HepG2 (cell line): ENCODE results near the gene PYURF. TPM values are rescaled to one million over a fixed set of nuclear protein-coding genes. Genes with fewer than 3 reads are reported as not detected.

Experiments
- GTF2F1 ChIP-seq: fragments of 150-350 bp; IDR thresholded peaks from 2 replicates; pipeline ENCODE4 v1.6.1; 2014; ENCODE audit warnings: low read length
- HIVEP1 ChIP-seq: sonication (generic); formaldehyde crosslinking; IDR thresholded peaks from 2 replicates; pipeline ENCODE4 v1.4.0; 2020; ENCODE audit warnings: mild to moderate bottlenecking, missing genetic modification reagents
- KDM2A ChIP-seq: sonication (generic); formaldehyde crosslinking; IDR thresholded peaks from 2 replicates; pipeline ENCODE4 v1.4.0; 2020; ENCODE audit warnings: low read depth, missing genetic modification reagents, borderline replicate concordance
- PHF20 ChIP-seq: sonication (generic); formaldehyde crosslinking; IDR thresholded peaks from 2 replicates; pipeline ENCODE4 v1.5.0; 2020; ENCODE audit warnings: mild to moderate bottlenecking, missing genetic modification reagents
- PLRG1 ChIP-seq: fragments of 450-650 bp; conservative IDR thresholded peaks from 2 replicates; pipeline ENCODE4 v1.6.1; 2016
- SP140L ChIP-seq: sonication (generic); formaldehyde crosslinking; IDR thresholded peaks from 2 replicates; pipeline ENCODE4 v1.4.0; 2020; ENCODE audit warnings: missing genetic modification reagents, borderline replicate concordance
- SPEN ChIP-seq: sonication (generic); formaldehyde crosslinking; IDR thresholded peaks from 2 replicates; pipeline ENCODE4 v1.5.1; 2020; ENCODE audit warnings: low read depth, mild to moderate bottlenecking, missing genetic modification reagents
- ZBTB10 ChIP-seq: sonication (generic); formaldehyde crosslinking; IDR thresholded peaks from 2 replicates; pipeline ENCODE4 v1.4.0; 2020; ENCODE audit warnings: missing genetic modification reagents, borderline replicate concordance
- ZMYM2 ChIP-seq: sonication (generic); formaldehyde crosslinking; IDR thresholded peaks from 2 replicates; pipeline ENCODE4 v1.8.0; 2022; ENCODE audit warnings: mild to moderate bottlenecking, missing genetic modification reagents
- ZNF275 ChIP-seq: sonication (generic); formaldehyde crosslinking; IDR thresholded peaks from 2 replicates; pipeline ENCODE4 v1.8.0; 2022; ENCODE audit warnings: missing genetic modification reagents, mild to moderate bottlenecking, inconsistent platforms, borderline replicate concordance
- ZNF318 ChIP-seq: sonication (generic); formaldehyde crosslinking; IDR thresholded peaks from 2 replicates; pipeline ENCODE4 v1.4.0; 2020; ENCODE audit warnings: mild to moderate bottlenecking, missing genetic modification reagents
- ZNF724P ChIP-seq: sonication (generic); formaldehyde crosslinking; IDR thresholded peaks from 2 replicates; pipeline ENCODE4 v1.8.0; 2022; ENCODE audit warnings: missing genetic modification reagents, borderline replicate concordance
- ZSCAN5A ChIP-seq: sonication (generic); formaldehyde crosslinking; IDR thresholded peaks from 2 replicates; pipeline ENCODE4 v1.8.0; 2022; ENCODE audit warnings: mild to moderate bottlenecking, missing genetic modification reagents, borderline replicate concordance
- ZZZ3 ChIP-seq: sonication (generic); formaldehyde crosslinking; IDR thresholded peaks from 2 replicates; pipeline ENCODE4 v1.4.0; 2020; ENCODE audit warnings: missing genetic modification reagents, mild to moderate bottlenecking, borderline replicate concordance
- polyA plus RNA-seq, 8 experiments: library from polyadenylated mRNA; depleted of rRNA in 3 of 8; stranded (reverse) in 7 of 8; unstranded in 1 of 8; fragments of >200 nt; fragmentation: Illumina TruSeq in 4 of 8; extraction: Trizol in 4 of 8; gene quantifications; 2 replicates each; pipeline versions ENCODE4 v1.2.1 to v1.2.3, GENCODE V29; 2011 to 2016; ENCODE audit warnings: low read depth in 4 of 8, missing spikeins in 1 of 8, mixed read lengths in 1 of 8; ENCODE audit not compliant: insufficient read depth in 1 of 8
- total RNA-seq, 5 experiments: library from RNA; depleted of rRNA; stranded (reverse); fragments of >200 nt; fragmentation: Illumina TruSeq; extraction: Trizol; gene quantifications; 2 replicates each; pipeline ENCODE4 v1.2.3, GENCODE V29; 2016; ENCODE audit warnings: low read depth in 1 of 5

PYURF gene
- total and polyA plus RNA-seq, 2 of the 13 experiments (the other 11 are each of a cell fraction or from before 2014, with no cell fraction given) = 59.9 to 95.2 TPM

- TF ChIP-seq ZSCAN5A (CRISPR knock-in tag) (no peak; the same call in 1 of the 2 replicates), ZNF318 (0 out of 2 replicates have a peak, but pooled peaks have one; percentile 69), ZNF724P (CRISPR knock-in tag) (peak; percentile 92), HIVEP1 (peak; percentile 88), ZMYM2 (CRISPR knock-in tag) (no peak), PLRG1 (no peak), SPEN (CRISPR knock-in tag) (peak; percentile 98), PHF20 (CRISPR knock-in tag) (peak; percentile 94), GTF2F1 (no peak), ZBTB10 (CRISPR knock-in tag) (peak; percentile 64; the same call in 1 of the 2 replicates), ZZZ3 (CRISPR knock-in tag) (peak; percentile 96; the same call in 1 of the 2 replicates), ZNF275 (CRISPR knock-in tag) (peak; percentile 93; the same call in 1 of the 2 replicates), KDM2A (CRISPR knock-in tag) (peak; percentile 90), SP140L (no peak; the same call in 1 of the 2 replicates)
These were observed at the start of gene PYURF (continued) for GRCh38 chr4:88523325-88524129.
